ENCODE measurements around the gene SCG5.

DNA sequence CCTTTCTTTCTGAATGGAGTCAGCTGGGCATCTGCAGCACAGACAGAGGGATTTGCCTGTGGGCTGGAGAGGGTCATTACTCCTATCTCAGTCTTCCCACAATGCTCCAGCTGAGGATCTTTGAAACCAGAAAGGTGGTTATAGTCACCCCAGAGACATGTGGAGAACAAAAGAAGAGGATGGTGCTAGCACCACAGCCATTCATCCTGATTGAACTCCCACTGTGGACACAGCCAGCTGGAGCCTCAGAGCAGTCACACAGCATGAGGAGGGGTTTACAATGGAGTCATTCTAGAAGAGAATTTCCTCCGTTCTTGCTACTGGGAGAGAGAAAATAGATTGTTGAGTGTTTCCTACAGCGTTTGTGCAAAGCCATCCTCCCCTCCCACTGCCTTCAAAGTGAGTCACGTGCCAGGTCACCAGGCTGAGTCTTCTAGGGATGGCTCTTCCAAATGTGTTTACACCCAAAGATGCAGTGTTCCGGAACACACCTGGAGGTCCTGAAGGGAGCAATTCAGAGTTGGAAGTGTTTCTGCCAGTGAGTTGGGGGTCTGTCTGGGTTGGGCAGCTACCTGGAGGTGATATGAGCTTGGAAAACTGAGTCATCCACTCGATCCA lies 57.4 kb downstream of the SCG5 start:
- TF ChIP-seq, protein P1, sequence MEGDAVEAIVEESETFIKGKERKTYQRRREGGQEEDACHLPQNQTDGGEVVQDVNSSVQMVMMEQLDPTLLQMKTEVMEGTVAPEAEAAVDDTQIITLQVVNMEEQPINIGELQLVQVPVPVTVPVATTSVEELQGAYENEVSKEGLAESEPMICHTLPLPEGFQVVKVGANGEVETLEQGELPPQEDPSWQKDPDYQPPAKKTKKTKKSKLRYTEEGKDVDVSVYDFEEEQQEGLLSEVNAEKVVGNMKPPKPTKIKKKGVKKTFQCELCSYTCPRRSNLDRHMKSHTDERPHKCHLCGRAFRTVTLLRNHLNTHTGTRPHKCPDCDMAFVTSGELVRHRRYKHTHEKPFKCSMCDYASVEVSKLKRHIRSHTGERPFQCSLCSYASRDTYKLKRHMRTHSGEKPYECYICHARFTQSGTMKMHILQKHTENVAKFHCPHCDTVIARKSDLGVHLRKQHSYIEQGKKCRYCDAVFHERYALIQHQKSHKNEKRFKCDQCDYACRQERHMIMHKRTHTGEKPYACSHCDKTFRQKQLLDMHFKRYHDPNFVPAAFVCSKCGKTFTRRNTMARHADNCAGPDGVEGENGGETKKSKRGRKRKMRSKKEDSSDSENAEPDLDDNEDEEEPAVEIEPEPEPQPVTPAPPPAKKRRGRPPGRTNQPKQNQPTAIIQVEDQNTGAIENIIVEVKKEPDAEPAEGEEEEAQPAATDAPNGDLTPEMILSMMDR (IDR thresholded peaks at IDR 0.05; ENCODE audit: insufficient read depth, low read depth, low read length) = no peak
- TF ChIP-seq EZH2 (IDR thresholded peaks at IDR 0.05; ENCODE audit: insufficient read depth, low read length) = no peak

Data from astrocyte (in vitro differentiated cells and primary cell).